ENCODE measurements around the gene TADA2A.

DNA sequence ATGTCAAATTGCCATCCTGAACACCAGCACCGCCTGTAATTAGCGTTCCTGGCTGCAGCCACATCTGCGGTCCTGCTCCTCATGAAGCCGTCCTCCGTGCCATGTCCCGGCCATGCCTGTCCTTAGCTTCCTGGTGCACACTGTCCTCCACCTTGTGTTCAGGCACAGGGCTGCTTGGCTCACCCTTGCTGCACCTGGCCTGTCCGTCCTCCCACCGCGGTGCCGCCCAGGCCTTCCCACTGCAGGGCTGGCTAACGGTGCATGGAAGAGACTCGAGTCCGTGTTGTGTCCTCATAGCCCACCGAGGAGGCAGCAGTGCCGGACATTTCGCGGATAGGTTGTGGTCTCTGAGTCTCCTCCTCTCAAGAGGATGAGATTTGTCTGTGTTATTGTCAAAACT lies 103.4 kb downstream of the TADA2A start:
- TF ChIP-seq, protein P1, sequence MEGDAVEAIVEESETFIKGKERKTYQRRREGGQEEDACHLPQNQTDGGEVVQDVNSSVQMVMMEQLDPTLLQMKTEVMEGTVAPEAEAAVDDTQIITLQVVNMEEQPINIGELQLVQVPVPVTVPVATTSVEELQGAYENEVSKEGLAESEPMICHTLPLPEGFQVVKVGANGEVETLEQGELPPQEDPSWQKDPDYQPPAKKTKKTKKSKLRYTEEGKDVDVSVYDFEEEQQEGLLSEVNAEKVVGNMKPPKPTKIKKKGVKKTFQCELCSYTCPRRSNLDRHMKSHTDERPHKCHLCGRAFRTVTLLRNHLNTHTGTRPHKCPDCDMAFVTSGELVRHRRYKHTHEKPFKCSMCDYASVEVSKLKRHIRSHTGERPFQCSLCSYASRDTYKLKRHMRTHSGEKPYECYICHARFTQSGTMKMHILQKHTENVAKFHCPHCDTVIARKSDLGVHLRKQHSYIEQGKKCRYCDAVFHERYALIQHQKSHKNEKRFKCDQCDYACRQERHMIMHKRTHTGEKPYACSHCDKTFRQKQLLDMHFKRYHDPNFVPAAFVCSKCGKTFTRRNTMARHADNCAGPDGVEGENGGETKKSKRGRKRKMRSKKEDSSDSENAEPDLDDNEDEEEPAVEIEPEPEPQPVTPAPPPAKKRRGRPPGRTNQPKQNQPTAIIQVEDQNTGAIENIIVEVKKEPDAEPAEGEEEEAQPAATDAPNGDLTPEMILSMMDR (optimal IDR thresholded peaks at IDR 0.05 in 1 of 3, IDR thresholded peaks at IDR 0.05 in 1 of 3, conservative IDR thresholded peaks at IDR 0.05 in 1 of 3; ENCODE audit: extremely low read depth in 1 of 3, insufficient read depth in 2 of 3, low read length in 3 of 3) = no peak
- no peak for TF ChIP-seq EZH2 (IDR thresholded peaks at IDR 0.05; ENCODE audit: low read length)

Data from keratinocyte (primary cell).